ENCODE measurements around the gene CEP126.

CEP126 gene

DNA sequence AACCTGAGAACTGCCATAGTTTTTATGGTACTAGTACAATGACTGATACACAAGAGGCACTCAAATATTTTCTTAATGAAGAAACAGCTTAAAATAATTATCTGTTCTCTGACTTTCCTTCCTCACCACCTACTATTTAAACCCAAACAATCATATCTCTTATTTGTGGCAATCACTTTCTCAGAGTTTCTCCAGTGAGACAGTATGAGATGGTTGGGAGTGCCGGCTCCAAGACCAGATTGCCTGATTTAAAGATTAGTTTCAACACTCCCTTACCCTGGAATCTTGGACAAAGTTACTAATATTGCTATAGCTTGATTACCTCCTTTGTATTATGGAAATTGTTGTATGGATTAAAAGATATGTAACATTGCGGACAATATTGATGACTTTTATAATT lies 5.7 kb upstream of the CEP126 start:
- Histone ChIP-seq H3K36me3 (ENCODE audit: insufficient read depth, low read depth, low read length) (no peaks in the 10 kb centered on the region), H3K9me3 (ENCODE audit: insufficient read depth, low read depth, low read length) (no peaks in the 10 kb centered on the region)

DNA sequence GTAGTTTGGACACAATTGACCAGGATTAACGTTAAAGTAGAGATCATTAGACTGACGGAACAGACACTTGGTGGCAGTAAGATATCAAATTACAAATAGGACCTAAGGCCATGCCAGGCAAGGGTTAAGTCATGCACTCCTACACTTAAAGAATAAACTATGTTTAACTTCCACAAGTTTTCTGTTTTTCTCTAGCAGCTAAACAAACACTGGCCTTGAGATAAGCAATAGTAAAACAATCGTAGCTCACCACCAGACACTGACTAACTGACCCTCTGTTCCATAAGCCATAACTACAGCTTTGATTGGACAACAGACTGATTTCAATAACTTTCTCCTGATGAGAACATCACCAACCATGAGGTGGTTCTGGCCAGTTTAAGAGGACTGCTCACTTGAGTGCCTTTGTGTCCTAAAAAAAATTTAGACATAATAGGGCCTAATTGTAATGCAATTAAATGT lies 2.0 kb upstream of the CEP126 start:
- no peaks in the 10 kb centered on the region for H3K36me3 ChIP-seq (ENCODE audit: insufficient read depth, low read depth, low read length)
- H3K27ac ChIP-seq (ENCODE audit: low read length), result no peak overlapping the region
- H3K4me1 ChIP-seq (ENCODE audit: insufficient read depth, low read length), result peaks cover 3% of the 10 kb centered on the region; the same call in 1 of the 2 replicates
- H3K9me3 ChIP-seq (ENCODE audit: insufficient read depth, low read depth, low read length), result no peaks in the 10 kb centered on the region
- H3K4me3 ChIP-seq (ENCODE audit: low read length), result no peak overlapping the region
- no peaks in the 10 kb centered on the region for H3K27me3 ChIP-seq (ENCODE audit: insufficient read depth, low read length)
- no peak overlapping the region for H3K9ac ChIP-seq (ENCODE audit: low read depth, low read length)

More for the DNA sequence above, 5.7 kb upstream of the CEP126 start:
- H3K9ac ChIP-seq (ENCODE audit: low read depth, low read length), result no peak overlapping the region
- no peak overlapping the region for H3K4me3 ChIP-seq (ENCODE audit: low read length)
- no peaks in the 10 kb centered on the region for H3K27me3 ChIP-seq (ENCODE audit: insufficient read depth, low read length)
- no peaks in the 10 kb centered on the region; the same call in 1 of the 2 replicates for H3K4me1 ChIP-seq (ENCODE audit: insufficient read depth, low read length)
- no peak overlapping the region for H3K27ac ChIP-seq (ENCODE audit: low read length)

DNA sequence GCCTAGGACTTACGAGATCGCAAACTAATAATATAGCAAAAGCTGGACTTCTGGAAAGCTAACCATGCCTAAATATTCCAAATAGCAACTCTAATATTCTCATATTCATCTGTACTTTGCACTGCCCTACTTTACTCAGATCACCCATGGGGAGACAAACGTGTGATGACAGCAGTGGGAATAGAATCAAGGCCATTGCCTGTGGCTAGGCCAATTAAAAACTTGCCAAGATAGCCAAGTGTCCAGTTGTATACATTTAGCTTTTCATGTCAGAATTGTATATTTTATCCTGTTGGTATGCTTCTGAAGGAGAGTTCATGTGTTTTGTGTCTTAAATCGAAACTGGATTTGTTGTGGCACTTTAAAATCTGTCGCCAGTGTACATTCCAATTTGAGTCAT lies 1.2 kb upstream of the CEP126 start:
- H3K4me3 ChIP-seq (ENCODE audit: low read length), result no peak overlapping the region
- H3K27ac ChIP-seq (ENCODE audit: low read length), result no peak overlapping the region

DNA sequence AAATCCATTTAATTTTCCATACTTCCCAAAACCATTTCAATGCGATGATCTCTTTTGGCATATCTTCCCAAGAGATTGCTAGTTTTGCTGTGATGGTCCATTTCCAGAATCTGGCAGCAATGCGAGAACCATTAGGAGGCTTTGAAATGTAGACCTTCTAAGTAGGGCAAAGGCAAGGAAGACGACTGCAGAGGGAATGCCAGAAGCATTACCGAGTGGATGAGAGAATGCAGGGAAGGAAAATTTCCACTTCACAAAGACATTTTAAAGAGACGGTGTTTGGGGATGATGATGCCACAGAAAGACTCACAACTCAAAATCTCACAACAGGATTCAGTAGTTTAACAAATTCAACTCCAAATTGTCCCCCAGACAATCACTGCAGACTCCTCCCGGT lies 471 bp upstream of the CEP126 start:
- no peaks in the 10 kb centered on the region for H3K9me3 ChIP-seq (ENCODE audit: insufficient read depth, low read depth, low read length)
- no peaks in the 10 kb centered on the region for H3K36me3 ChIP-seq (ENCODE audit: insufficient read depth, low read depth, low read length)
- peak overlapping the region; percentile 57; the same call in 1 of the 2 replicates for H3K9ac ChIP-seq (ENCODE audit: low read depth, low read length)
- H3K27ac ChIP-seq (ENCODE audit: low read length), result no peak overlapping the region
- H3K4me3 ChIP-seq (ENCODE audit: low read length), result peak overlapping the region; percentile 82
- H3K27me3 ChIP-seq (ENCODE audit: insufficient read depth, low read length), result no peaks in the 10 kb centered on the region
- H3K4me1 ChIP-seq (ENCODE audit: insufficient read depth, low read length), result peaks cover 3% of the 10 kb centered on the region; the same call in 1 of the 2 replicates

More for the DNA sequence above, 1.2 kb upstream of the CEP126 start:
- Histone ChIP-seq H3K9ac (ENCODE audit: low read depth, low read length) (no peak overlapping the region), H3K27me3 (ENCODE audit: insufficient read depth, low read length) (no peaks in the 10 kb centered on the region), H3K36me3 (ENCODE audit: insufficient read depth, low read depth, low read length) (no peaks in the 10 kb centered on the region), H3K9me3 (ENCODE audit: insufficient read depth, low read depth, low read length) (no peaks in the 10 kb centered on the region), H3K4me1 (ENCODE audit: insufficient read depth, low read length) (peaks cover 3% of the 10 kb centered on the region; the same call in 1 of the 2 replicates)

DNA sequence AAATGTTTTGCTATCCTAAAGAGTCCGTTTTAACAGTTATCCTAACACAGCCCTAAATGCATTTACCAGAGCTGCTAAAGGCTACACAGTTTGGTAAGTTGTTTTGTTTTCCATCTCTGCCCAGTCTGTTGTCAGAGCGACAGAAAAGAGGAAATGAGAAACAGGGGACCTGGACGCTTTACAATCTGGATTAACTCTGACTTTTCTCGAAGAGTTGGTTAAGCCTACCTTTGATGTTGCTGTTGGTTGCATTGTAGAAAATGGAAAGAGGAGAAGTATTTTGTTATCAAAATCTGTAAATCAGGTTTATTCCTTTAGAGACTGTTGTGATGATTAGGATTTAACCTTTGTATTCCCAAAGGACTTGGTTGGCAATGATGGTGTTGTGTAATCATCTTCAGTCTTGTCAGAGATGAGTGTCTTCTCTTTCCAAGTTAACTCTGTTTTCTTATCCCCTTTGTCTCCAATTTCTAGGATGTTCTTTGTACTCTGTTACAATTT lies 1.0 kb downstream of the CEP126 start:
- no peaks in the 10 kb centered on the region for H3K9me3 ChIP-seq (ENCODE audit: insufficient read depth, low read depth, low read length)
- H3K36me3 ChIP-seq (ENCODE audit: insufficient read depth, low read depth, low read length), result no peaks in the 10 kb centered on the region
- H3K9ac ChIP-seq (ENCODE audit: low read depth, low read length), result peak overlapping the region; percentile 73; the same call in 1 of the 2 replicates
- no peak overlapping the region for H3K27ac ChIP-seq (ENCODE audit: low read length)
- peaks cover 3% of the 10 kb centered on the region; the same call in 1 of the 2 replicates for H3K4me1 ChIP-seq (ENCODE audit: insufficient read depth, low read length)
- no peaks in the 10 kb centered on the region for H3K27me3 ChIP-seq (ENCODE audit: insufficient read depth, low read length)
- peak overlapping the region; percentile 82 for H3K4me3 ChIP-seq (ENCODE audit: low read length)

DNA sequence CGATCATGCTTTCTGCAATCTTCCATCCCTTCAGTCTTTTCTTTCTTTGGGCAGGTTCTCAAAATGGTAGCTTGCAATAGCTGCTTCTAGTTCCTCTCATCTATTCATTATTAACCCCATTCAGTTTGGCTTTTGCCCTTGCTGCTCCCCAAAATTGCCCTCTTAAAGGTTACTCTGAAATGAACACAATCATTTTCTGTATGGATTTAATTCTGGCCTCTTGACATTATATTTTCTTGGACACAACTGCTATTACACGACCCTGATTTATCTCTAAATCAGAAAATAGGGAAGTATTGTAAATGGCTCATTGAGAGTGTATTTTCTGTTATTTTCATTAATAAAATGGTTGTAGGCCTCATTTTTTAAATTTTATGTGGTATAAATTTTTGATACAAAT lies 1.6 kb downstream of the CEP126 start, which contains the start of gene ANGPTL5:
Gene ANGPTL5 (minus strand): TSS at position 101 of the 400 bp plus-strand sequence. CDS start 8,613 bp downstream, outside the sequence.
- H3K9ac ChIP-seq (ENCODE audit: low read depth, low read length), result peak within 1 kb of the TSS; percentile 73; the same call in 1 of the 2 replicates
- H3K36me3 ChIP-seq (ENCODE audit: insufficient read depth, low read depth, low read length), result no peaks in the 10 kb centered on the region
- no peak within 1 kb of the TSS for H3K27ac ChIP-seq (ENCODE audit: low read length)
- peaks cover 3% of the 10 kb centered on the region; the same call in 1 of the 2 replicates for H3K4me1 ChIP-seq (ENCODE audit: insufficient read depth, low read length)
- H3K27me3 ChIP-seq (ENCODE audit: insufficient read depth, low read length), result no peaks in the 10 kb centered on the region
- H3K9me3 ChIP-seq (ENCODE audit: insufficient read depth, low read depth, low read length), result no peaks in the 10 kb centered on the region
- peak within 1 kb of the TSS; percentile 82 for H3K4me3 ChIP-seq (ENCODE audit: low read length)

DNA sequence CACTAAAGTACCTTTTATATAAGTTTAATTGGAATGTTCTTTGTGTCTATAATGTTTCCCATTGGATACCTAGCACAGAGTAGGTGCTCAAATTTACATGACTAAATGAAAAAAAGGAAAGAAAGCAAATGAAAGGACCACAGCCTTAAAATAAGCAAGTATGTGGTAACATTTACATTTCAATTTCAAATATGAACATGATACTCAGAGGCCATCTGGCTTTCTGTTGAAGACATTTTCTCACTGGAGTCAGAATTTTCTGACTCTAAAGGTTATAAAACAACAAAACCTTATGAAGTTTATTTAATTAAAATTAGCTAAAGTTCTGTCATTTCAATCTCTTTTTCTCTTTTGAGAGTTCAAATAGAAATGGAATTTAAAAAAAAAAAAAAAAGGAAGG lies 2.4 kb downstream of the CEP126 start:
- no peak overlapping the region for H3K9ac ChIP-seq (ENCODE audit: low read depth, low read length)
- no peaks in the 10 kb centered on the region for H3K9me3 ChIP-seq (ENCODE audit: insufficient read depth, low read depth, low read length)
- no peak overlapping the region for H3K4me3 ChIP-seq (ENCODE audit: low read length)
- no peak overlapping the region for H3K27ac ChIP-seq (ENCODE audit: low read length)
- no peaks in the 10 kb centered on the region for H3K36me3 ChIP-seq (ENCODE audit: insufficient read depth, low read depth, low read length)
- peaks cover 3% of the 10 kb centered on the region; the same call in 1 of the 2 replicates for H3K4me1 ChIP-seq (ENCODE audit: insufficient read depth, low read length)
- no peaks in the 10 kb centered on the region for H3K27me3 ChIP-seq (ENCODE audit: insufficient read depth, low read length)

DNA sequence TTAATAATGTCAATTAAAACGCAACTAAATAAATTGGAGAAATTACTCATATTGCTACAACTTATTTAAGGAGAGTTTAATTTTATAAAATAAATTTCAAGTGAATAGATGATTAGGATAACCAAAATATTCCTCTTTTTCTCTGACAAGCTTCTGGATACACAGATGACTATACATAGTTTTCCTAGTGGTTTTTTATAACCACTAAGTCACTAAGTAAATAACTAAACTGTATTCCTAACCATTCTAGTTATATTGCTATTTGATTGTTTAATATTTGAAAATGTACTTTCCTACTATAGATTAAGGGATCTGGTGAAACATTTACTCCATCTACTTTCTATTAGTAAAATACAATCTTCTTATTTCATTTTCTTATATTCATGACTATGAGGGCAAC lies 6.2 kb downstream of the CEP126 start:
- no peak overlapping the region for H3K27ac ChIP-seq (ENCODE audit: low read length)
- H3K4me1 ChIP-seq (ENCODE audit: insufficient read depth, low read length), result no peaks in the 10 kb centered on the region
- H3K9ac ChIP-seq (ENCODE audit: low read depth, low read length), result no peak overlapping the region
- H3K9me3 ChIP-seq (ENCODE audit: insufficient read depth, low read depth, low read length), result no peaks in the 10 kb centered on the region
- no peak overlapping the region for H3K4me3 ChIP-seq (ENCODE audit: low read length)
- H3K36me3 ChIP-seq (ENCODE audit: insufficient read depth, low read depth, low read length), result no peaks in the 10 kb centered on the region
- H3K27me3 ChIP-seq (ENCODE audit: insufficient read depth, low read length), result no peaks in the 10 kb centered on the region

DNA sequence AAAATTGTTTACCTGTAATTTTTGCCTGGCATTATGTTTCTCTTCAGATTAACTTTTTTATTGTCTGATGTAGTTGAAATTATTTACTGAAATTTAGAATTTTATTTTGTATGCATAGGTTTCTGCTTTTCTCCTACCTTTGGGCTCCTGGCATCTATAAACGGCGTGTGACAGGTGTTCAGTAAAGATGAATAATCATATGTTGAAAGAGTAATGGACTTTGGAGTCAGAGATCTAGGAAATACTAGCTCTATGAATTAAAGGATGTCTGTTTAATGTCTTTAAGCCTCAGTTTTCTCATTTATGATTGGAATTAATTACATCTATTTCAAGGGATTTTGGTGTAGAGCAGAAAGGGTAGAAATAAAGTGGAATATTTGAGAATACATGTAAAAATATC lies 8.7 kb downstream of the CEP126 start:
- Histone ChIP-seq H3K27ac (ENCODE audit: low read length) (no peak overlapping the region), H3K9ac (ENCODE audit: low read depth, low read length) (no peak overlapping the region), H3K9me3 (ENCODE audit: insufficient read depth, low read depth, low read length) (no peaks in the 10 kb centered on the region), H3K4me3 (ENCODE audit: low read length) (no peak overlapping the region), H3K27me3 (ENCODE audit: insufficient read depth, low read length) (no peaks in the 10 kb centered on the region), H3K4me1 (ENCODE audit: insufficient read depth, low read length) (no peaks in the 10 kb centered on the region), H3K36me3 (ENCODE audit: insufficient read depth, low read depth, low read length) (no peaks in the 10 kb centered on the region)

DNA sequence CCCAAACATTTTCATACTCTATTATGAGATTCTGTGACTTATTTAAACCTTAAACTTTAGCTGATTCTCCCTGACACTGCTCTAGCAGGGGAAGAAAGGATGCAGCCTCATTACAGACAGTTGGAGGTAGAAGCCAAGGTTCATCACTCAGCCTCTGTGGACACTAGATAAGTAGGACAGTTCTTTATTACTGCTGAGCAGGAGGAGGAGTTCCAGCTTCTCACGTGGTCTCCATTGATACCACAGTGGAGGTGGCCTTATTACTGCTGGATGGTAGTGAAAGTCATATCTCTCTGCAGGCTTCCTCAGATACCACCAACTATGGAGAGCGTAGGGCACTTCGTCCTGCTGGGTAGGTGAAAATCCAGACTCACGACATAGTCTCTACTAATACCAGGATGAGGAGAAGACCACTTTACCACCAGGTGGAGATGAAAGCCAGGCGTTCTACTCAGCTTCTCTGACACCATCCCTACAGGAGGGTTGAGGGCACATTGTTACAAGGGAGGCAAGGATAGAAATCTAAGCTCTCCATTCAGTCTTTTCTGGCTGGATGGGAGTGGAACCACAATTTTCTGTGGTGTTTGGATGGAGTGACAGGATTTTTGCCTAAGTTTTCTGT lies 14.6 kb downstream of the CEP126 start:
- Histone ChIP-seq H3K27me3 (ENCODE audit: insufficient read depth, low read length) (no peaks in the 10 kb centered on the region), H3K4me1 (ENCODE audit: insufficient read depth, low read length) (no peaks in the 10 kb centered on the region), H3K4me3 (ENCODE audit: low read length) (no peak overlapping the region), H3K9ac (ENCODE audit: low read depth, low read length) (no peak overlapping the region), H3K36me3 (ENCODE audit: insufficient read depth, low read depth, low read length) (no peaks in the 10 kb centered on the region), H3K9me3 (ENCODE audit: insufficient read depth, low read depth, low read length) (no peaks in the 10 kb centered on the region), H3K27ac (ENCODE audit: low read length) (no peak overlapping the region)

DNA sequence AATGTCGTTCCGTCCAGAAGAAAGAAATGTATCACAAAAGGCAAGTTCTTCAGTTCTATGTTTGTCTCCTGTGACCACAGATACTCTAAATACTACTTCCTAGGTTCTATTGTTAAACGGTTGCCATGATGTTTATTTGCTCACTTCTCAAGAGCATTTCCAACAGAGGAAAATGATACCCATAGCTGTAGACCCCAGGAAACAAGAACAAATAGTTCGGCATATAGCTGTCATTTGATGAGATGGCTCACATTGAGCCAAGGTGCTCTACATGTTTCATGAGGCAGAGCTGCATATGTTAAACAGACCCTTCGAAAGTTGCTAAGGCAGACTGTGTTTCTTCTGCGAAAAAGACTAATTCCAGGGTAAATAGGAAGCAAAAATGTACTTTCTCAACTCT lies 16.9 kb downstream of the CEP126 start:
- H3K9me3 ChIP-seq (ENCODE audit: insufficient read depth, low read depth, low read length), result no peaks in the 10 kb centered on the region
- H3K4me3 ChIP-seq (ENCODE audit: low read length), result no peak overlapping the region
- no peaks in the 10 kb centered on the region for H3K4me1 ChIP-seq (ENCODE audit: insufficient read depth, low read length)
- no peak overlapping the region for H3K27ac ChIP-seq (ENCODE audit: low read length)
- no peaks in the 10 kb centered on the region for H3K36me3 ChIP-seq (ENCODE audit: insufficient read depth, low read depth, low read length)
- no peak overlapping the region for H3K9ac ChIP-seq (ENCODE audit: low read depth, low read length)
- no peaks in the 10 kb centered on the region for H3K27me3 ChIP-seq (ENCODE audit: insufficient read depth, low read length)

DNA sequence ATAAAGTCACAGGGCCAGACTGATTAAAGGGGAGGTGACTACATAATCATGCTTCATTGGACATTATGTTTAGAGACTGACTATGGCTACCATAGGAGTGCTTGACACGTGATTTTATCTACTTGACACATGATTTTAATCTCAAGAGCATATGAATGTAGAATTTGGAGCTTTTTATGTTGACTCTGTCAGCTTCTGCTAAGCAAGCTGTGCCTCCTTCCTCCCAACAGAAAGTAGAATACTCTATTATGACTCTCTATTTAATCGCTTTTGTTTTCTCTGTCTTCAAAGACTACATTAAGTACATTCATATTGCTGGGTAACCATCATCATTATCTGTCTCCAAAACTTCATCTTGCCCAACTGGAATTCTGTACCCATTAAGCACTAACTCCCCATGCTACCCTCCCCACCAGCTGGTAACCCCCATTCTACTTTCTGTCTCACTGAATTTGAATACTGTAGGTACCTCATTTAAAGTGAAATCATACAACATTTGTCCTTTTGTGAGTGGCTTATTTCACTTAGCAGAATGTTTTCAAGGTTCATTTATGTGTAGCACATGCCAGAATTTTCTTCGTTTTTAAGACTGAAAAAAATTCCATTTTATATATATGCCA lies 26.2 kb downstream of the CEP126 start:
- Histone ChIP-seq H3K27ac (ENCODE audit: low read length) (no peak overlapping the region), H3K36me3 (ENCODE audit: insufficient read depth, low read depth, low read length) (no peaks in the 10 kb centered on the region), H3K27me3 (ENCODE audit: insufficient read depth, low read length) (no peaks in the 10 kb centered on the region), H3K4me1 (ENCODE audit: insufficient read depth, low read length) (no peaks in the 10 kb centered on the region), H3K4me3 (ENCODE audit: low read length) (no peak overlapping the region), H3K9ac (ENCODE audit: low read depth, low read length) (no peak overlapping the region), H3K9me3 (ENCODE audit: insufficient read depth, low read depth, low read length) (no peaks in the 10 kb centered on the region)

All from iPS-20b (cell line).